Neuronal stem cell (in vitro differentiated cells): ENCODE measurements around the gene GRK1.
"Not testable (repeated sequence)": the region's sequence is repeated elsewhere in the genome, so short reads cannot be mapped to it uniquely, and the experiment has no call there.

ENCODE experiments used
- DNase-seq: peaks from one replicate; pipeline ENCODE4 v3.0.0-alpha.2; 2013; ENCODE audit warnings: low spot score
- H2AFZ ChIP-seq: one replicate; pipeline ENCODE4 v1.6.1; 2013; ENCODE audit warnings: mild to moderate bottlenecking, low read length, inconsistent platforms
- H2AK5ac ChIP-seq: 2 replicates; pipeline ENCODE4 v1.6.1; 2013; ENCODE audit warnings: low read depth, mild to moderate bottlenecking, inconsistent platforms, low read length, moderate library complexity, mixed read lengths
- H2BK120ac ChIP-seq: 2 replicates; pipeline ENCODE4 v1.6.1; 2013; ENCODE audit warnings: low read depth, mild to moderate bottlenecking, inconsistent platforms, low read length, moderate library complexity, mixed read lengths
- H2BK12ac ChIP-seq: one replicate; pipeline ENCODE4 v1.6.1; 2013; ENCODE audit warnings: low read length, inconsistent platforms
- H2BK15ac ChIP-seq: 2 replicates; pipeline ENCODE4 v1.6.1; 2013; ENCODE audit warnings: mild to moderate bottlenecking, low read length, inconsistent platforms, mixed read lengths
- H2BK5ac ChIP-seq: one replicate; pipeline ENCODE4 v1.6.1; 2013; ENCODE audit warnings: inconsistent platforms, mild to moderate bottlenecking, low read length, moderate library complexity
- H3K14ac ChIP-seq: one replicate; pipeline ENCODE4 v1.6.1; 2013; ENCODE audit warnings: low read length, inconsistent platforms
- H3K18ac ChIP-seq: 2 replicates; pipeline ENCODE4 v1.6.1; 2013; ENCODE audit warnings: low read length, inconsistent platforms
- H3K23ac ChIP-seq: 2 replicates; pipeline ENCODE4 v1.6.1; 2013; ENCODE audit warnings: low read depth, mild to moderate bottlenecking, mixed read lengths, low read length, inconsistent platforms; ENCODE audit not compliant: poor library complexity
- H3K27ac ChIP-seq: replicated peaks from 3 replicates; pipeline ENCODE4 v1.5.1; 2013; ENCODE audit warnings: low read length, inconsistent platforms
- H3K27me3 ChIP-seq, 3 experiments: 2 replicates each; pipeline ENCODE4 v1.6.1; 2013; ENCODE audit warnings: low read length in 3 of 3, mild to moderate bottlenecking in 2 of 3, inconsistent platforms in 1 of 3, low read depth in 1 of 3, mixed read lengths in 1 of 3, moderate library complexity in 1 of 3; ENCODE audit not compliant: control insufficient read depth in 3 of 3, insufficient read depth in 3 of 3
- H3K36me3 ChIP-seq, 2 donors: replicated peaks in 1 of 2; 2 replicates each; pipeline ENCODE4 v1.6.1; 2013; ENCODE audit warnings: low read length in 2 of 2; ENCODE audit not compliant: control insufficient read depth in 2 of 2, insufficient read depth in 2 of 2
- H3K4ac ChIP-seq: 2 replicates; pipeline ENCODE4 v1.6.1; 2013; ENCODE audit warnings: inconsistent platforms, mild to moderate bottlenecking, low read length, moderate library complexity
- H3K4me1 ChIP-seq, 2 donors: 1 replicate in 1 of 2; 2 replicates in 1 of 2; pipeline ENCODE4 v1.6.1; 2013; ENCODE audit warnings: low read length in 2 of 2, low read depth in 1 of 2; ENCODE audit not compliant: control insufficient read depth in 2 of 2, insufficient read depth in 1 of 2
- H3K4me2 ChIP-seq: one replicate; pipeline ENCODE4 v1.6.1; 2013; ENCODE audit warnings: mild to moderate bottlenecking, low read length, inconsistent platforms; ENCODE audit not compliant: insufficient read depth, poor library complexity, severe bottlenecking
- H3K4me3 ChIP-seq, 2 donors: 2 replicates each; pipeline ENCODE4 v1.5.1; 2013; ENCODE audit warnings: low read length in 2 of 2, mild to moderate bottlenecking in 2 of 2, inconsistent platforms in 1 of 2, moderate library complexity in 1 of 2
- H3K79me1 ChIP-seq: one replicate; pipeline ENCODE4 v1.6.1; 2013; ENCODE audit warnings: low read depth, mild to moderate bottlenecking, inconsistent platforms, low read length, moderate library complexity
- H3K9ac ChIP-seq: one replicate; pipeline ENCODE4 v1.6.1; 2013; ENCODE audit warnings: mild to moderate bottlenecking, low read depth, low read length, inconsistent platforms; ENCODE audit not compliant: poor library complexity
- H3K9me3 ChIP-seq, 2 donors: replicated peaks in 1 of 2; 2 replicates each; pipeline versions ENCODE3 to v1.6.1; 2013; ENCODE audit warnings: low read length in 2 of 2, mild to moderate bottlenecking in 2 of 2, inconsistent platforms in 1 of 2, low read depth in 1 of 2, mixed read lengths in 1 of 2, moderate library complexity in 1 of 2; ENCODE audit not compliant: control insufficient read depth in 2 of 2, insufficient read depth in 1 of 2
- H4K8ac ChIP-seq: one replicate; pipeline ENCODE4 v1.6.1; 2013; ENCODE audit warnings: low read depth, mild to moderate bottlenecking, inconsistent platforms, low read length, moderate library complexity
- H4K91ac ChIP-seq: one replicate; pipeline ENCODE4 v1.6.1; 2013; ENCODE audit warnings: low read length, low read depth, mild to moderate bottlenecking, inconsistent platforms; ENCODE audit not compliant: poor library complexity
- WGBS, 2 donors: extraction: QIAGEN DNeasy Blood & Tissue Kit; methylation state at CpG; one replicate each; pipeline ENCODE4 v1.1.7; 2013; ENCODE audit warnings: missing lambda C conversion rate in 2 of 2, mixed read lengths in 1 of 2; ENCODE audit not compliant: insufficient read length in 2 of 2, insufficient replicate concordance in 1 of 2; ENCODE audit errors: extremely low coverage in 2 of 2; 5-methylcytosine and 5-hydroxymethylcytosine counted together

GRK1 gene

DNA sequence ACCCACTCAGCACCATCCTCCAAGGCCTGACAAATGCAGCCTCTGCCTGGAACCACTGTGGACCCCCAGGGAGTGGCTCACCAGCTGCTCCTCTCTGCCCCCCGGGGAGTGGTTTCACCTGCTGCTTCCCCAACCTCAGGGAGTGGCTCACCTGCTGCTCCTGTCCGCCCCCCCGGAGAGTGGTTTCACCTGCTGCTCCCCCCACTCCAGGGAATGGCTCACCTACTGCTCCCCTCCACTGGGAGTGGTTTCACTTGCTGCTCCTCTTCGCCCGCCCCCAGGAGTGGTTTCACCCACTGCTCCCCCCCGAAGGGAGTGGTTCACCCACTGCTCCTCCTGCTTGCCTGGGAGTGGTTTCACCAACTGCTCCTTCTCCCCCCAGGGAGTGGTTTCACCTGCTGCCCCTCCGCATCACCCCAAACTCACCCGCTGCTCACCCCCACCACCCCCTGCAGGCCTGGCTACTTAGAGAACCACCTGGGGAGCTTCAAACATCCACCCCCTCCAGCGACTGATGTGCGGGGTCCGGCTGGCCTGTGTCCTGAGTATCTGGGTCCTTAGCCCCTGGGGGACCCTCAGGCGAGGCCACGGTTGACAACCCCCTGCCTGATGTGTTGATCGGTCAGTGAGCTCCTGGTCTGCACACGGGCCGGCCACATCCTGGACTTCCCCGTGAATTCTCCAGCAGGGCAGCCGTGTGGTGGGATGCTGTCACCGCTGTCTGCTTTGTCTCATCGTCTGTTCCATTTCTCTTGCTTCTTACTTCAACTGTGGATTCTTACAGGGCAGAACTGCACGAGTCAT lies 77.4 kb downstream of the GRK1 start:
- WGBS, 2 donors = no CpG with 5 or more reads among the region's 21 CpGs
- H4K91ac ChIP-seq = no peak overlapping the region
- H3K4me3 ChIP-seq = no peak overlapping the region
- H3K27me3 ChIP-seq = peaks cover 0 to 16% (median 0%) of the 10 kb centered on the region in 3 experiments
- H3K27ac ChIP-seq = no peak overlapping the region
- H3K36me3 ChIP-seq = no peaks in the 10 kb centered on the region
- H3K4ac ChIP-seq = no peak overlapping the region
- peak overlapping the region; percentile 66 for H2AK5ac ChIP-seq
- peak overlapping the region; percentile 26 for H2BK5ac ChIP-seq
- no peak overlapping the region for H2BK15ac ChIP-seq
- no peak overlapping the region for H2AFZ ChIP-seq
- peak overlapping the region; percentile 25 for H3K14ac ChIP-seq
- no peak overlapping the region for H3K23ac ChIP-seq
- H2BK120ac ChIP-seq = no peak overlapping the region
- H3K4me2 ChIP-seq = no peak overlapping the region
- H2BK12ac ChIP-seq = no peak overlapping the region
- H3K4me1 ChIP-seq = peaks cover 2 to 8% of the 10 kb centered on the region in 2 donors
- peak overlapping the region; percentile 63 for H3K18ac ChIP-seq
- H3K9ac ChIP-seq = no peak overlapping the region
- H4K8ac ChIP-seq = no peak overlapping the region
- H3K9me3 ChIP-seq = no peaks in the 10 kb centered on the region
- peaks cover 2% of the 10 kb centered on the region for H3K79me1 ChIP-seq
- DNase-seq = no peak

DNA sequence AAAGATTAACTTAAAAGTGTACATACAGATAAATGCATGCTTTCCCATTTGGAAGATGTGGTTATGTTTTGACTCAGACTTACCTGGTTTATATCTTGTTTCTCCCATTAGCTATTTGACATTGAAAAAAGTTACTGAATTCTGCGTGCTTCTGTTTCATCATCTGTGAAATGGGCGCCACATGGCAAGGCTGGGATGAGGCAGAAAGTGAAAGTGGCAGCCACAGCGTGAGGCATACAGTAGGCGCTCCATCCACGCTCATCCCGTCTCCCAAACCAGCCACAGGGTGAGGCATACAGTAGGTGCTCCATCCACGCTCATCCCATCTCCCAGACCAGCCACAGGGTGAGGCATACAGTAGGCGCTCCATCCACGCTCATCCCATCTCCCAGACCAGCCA lies 78.0 kb downstream of the GRK1 start:
- H3K79me1 ChIP-seq = peaks cover 2% of the 10 kb centered on the region
- H3K27ac ChIP-seq = no peak overlapping the region
- no peak overlapping the region for H3K4ac ChIP-seq
- no peak overlapping the region for H2BK12ac ChIP-seq
- H3K27me3 ChIP-seq = peaks cover 0 to 16% (median 0%) of the 10 kb centered on the region in 3 experiments
- H2BK15ac ChIP-seq = no peak overlapping the region
- no peak overlapping the region for H4K91ac ChIP-seq
- no peak overlapping the region for H3K18ac ChIP-seq
- H2AK5ac ChIP-seq = no peak overlapping the region
- no peak overlapping the region for H2AFZ ChIP-seq
- H3K4me2 ChIP-seq = no peak overlapping the region
- H3K4me1 ChIP-seq = peaks cover 1 to 8% of the 10 kb centered on the region in 2 donors
- no peak overlapping the region for H3K23ac ChIP-seq
- no peak overlapping the region for H2BK5ac ChIP-seq
- no peak overlapping the region for H3K9ac ChIP-seq
- H3K14ac ChIP-seq = no peak overlapping the region
- H3K4me3 ChIP-seq = no peak overlapping the region
- no peak overlapping the region for H4K8ac ChIP-seq
- H3K36me3 ChIP-seq = no peaks in the 10 kb centered on the region
- H3K9me3 ChIP-seq = no peaks in the 10 kb centered on the region
- no peak for DNase-seq
- WGBS, 2 donors = no CpG with 5 or more reads among the region's 9 CpGs
- H2BK120ac ChIP-seq = no peak overlapping the region

DNA sequence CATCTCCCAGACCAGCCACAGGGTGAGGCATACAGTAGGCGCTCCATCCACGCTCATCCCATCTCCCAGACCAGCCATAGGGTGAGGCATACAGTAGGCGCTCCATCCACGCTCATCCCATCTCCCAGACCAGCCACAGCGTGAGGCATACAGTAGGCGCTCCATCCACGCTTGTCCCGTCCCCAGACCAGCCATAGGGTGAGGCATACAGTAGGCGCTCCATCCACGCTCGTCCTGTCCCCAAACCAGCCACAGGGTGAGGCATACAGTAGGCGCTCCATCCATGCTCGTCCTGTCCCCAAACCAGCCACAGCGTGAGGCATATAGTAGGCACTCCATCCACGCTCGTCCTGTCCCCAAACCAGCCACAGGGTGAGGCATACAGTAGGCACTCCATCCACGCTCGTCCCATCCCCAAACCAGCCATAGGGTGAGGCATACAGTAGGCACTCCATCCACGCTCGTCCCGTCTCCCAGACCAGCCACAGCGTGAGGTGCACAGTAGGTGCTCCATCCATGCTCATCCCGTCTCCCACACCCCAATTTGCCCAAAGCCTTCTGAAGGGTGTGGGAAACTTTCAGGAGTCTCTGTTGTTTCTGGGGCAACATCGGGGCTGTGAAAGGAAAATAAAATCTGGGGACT lies 78.6 kb downstream of the GRK1 start:
- no CpG with 5 or more reads among the region's 24 CpGs for WGBS, 2 donors
- not testable (repeated sequence) for H3K4ac ChIP-seq, H2BK5ac ChIP-seq

DNA sequence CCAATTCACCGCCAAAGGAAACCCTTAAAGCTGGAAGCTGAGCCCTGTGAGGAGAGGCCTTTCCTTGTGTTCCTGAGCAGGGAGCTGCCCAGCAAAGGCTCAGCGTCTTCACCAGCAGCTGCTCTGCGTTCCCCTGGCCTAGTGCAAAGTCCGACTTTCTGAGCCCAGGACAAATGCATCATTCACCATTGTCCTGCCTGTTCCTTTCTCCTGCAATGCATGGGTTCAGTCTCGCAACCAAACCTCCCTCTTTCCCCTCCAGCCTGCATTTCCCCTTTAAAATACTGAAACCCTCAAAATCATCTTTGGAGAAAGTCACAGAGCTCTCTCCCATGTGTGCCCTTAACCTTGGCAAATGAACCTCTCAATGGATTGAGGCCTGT lies 79.1 kb downstream of the GRK1 start:
- WGBS, 2 donors = no CpG with 5 or more reads among the region's 5 CpGs
- no peak overlapping the region for H2BK12ac ChIP-seq
- peaks cover 0 to 10% of the 10 kb centered on the region in 2 donors for H3K4me1 ChIP-seq
- H2BK120ac ChIP-seq = no peak overlapping the region
- peaks cover 2% of the 10 kb centered on the region for H3K79me1 ChIP-seq
- peaks cover 0 to 6% of the 10 kb centered on the region in 2 donors for H3K36me3 ChIP-seq
- no peak overlapping the region for H3K18ac ChIP-seq
- peaks cover 0 to 12% (median 5%) of the 10 kb centered on the region in 3 experiments for H3K27me3 ChIP-seq
- no peak overlapping the region for H3K4me3 ChIP-seq
- no peak overlapping the region for H3K23ac ChIP-seq
- no peak overlapping the region for H2AK5ac ChIP-seq
- no peak overlapping the region for H4K91ac ChIP-seq
- H3K4me2 ChIP-seq = no peak overlapping the region
- no peak for DNase-seq
- H2BK15ac ChIP-seq = no peak overlapping the region
- no peak overlapping the region for H4K8ac ChIP-seq
- H3K14ac ChIP-seq = no peak overlapping the region
- no peak overlapping the region for H2BK5ac ChIP-seq
- peaks cover 7 to 8% of the 10 kb centered on the region in 2 donors for H3K9me3 ChIP-seq
- no peak overlapping the region for H3K27ac ChIP-seq
- H2AFZ ChIP-seq = no peak overlapping the region
- no peak overlapping the region for H3K9ac ChIP-seq
- H3K4ac ChIP-seq = no peak overlapping the region

More for the DNA sequence above, 78.6 kb downstream of the GRK1 start:
- not testable (repeated sequence) for H3K23ac ChIP-seq, H2AFZ ChIP-seq, H4K8ac ChIP-seq, H3K14ac ChIP-seq, H2BK12ac ChIP-seq, H3K4me3 ChIP-seq, H2BK120ac ChIP-seq, H3K4me2 ChIP-seq, H2BK15ac ChIP-seq, H3K27ac ChIP-seq, H4K91ac ChIP-seq, H3K4me1 ChIP-seq, DNase-seq, H3K36me3 ChIP-seq, H3K9me3 ChIP-seq, H2AK5ac ChIP-seq, H3K79me1 ChIP-seq
- Histone ChIP-seq H3K27me3 (peaks cover 0 to 12% (median 2%) of the 10 kb centered on the region in 3 experiments), H3K9ac (peak overlapping the region; percentile 64), H3K18ac (peak overlapping the region; percentile 40)
